Measurements from ENCODE around the gene TMEM80. TPM values are rescaled to one million over a fixed set of nuclear protein-coding genes. Genes with fewer than 3 reads are reported as not detected.

The TMEM80 gene
- total RNA-seq, 6 donors from 2014 or later, result 28.6 to 62.9 (median 36.1) TPM

- Histone ChIP-seq H3K27ac (no peak overlapping the region), H3K27me3 (no peaks in the 10 kb centered on the region), H3K36me3 (no peaks in the 10 kb centered on the region), H3K9me3 (no peaks in the 10 kb centered on the region), H3K4me1 (peaks cover 22 to 38% (median 28%) of the 10 kb centered on the region in 4 donors), H3K4me3 (no peak overlapping the region)
- DNase-seq (no peak), ATAC-seq (ENCODE audit: low FRiP score in 2 of 2) (no peak)
- 21 to 45% methylated on average over 1 of the region's 1 CpG for WGBS, 2 donors
- TF ChIP-seq CTCF (IDR thresholded peaks at IDR 0.05) (no peak), POLR2A (IDR thresholded peaks at IDR 0.05) (no peak), EP300 (IDR thresholded peaks at IDR 0.05) (no peak), POLR2AphosphoS5 (IDR thresholded peaks at IDR 0.05) (no peak)
These were observed 49.8 kb downstream of the TMEM80 start for GRCh38 chr11:745428-745827.

GRCh38 chr11:746289-747157, 50.9 kb downstream of the TMEM80 start:
- peak overlapping the region; percentile 93 to 97 (median 94) for H3K4me3 ChIP-seq
- H3K4me1 ChIP-seq, result peaks cover 22 to 43% (median 28%) of the 10 kb centered on the region in 4 donors

GRCh38 chr11:747158-748006, 51.8 kb downstream of the TMEM80 start, which contains the start of gene TALDO1:
Gene TALDO1 (plus strand): TSS chr11:747464. CDS start chr11:747482, 18 bp downstream.
- Histone ChIP-seq H3K27ac (peak within 1 kb of the TSS; percentile 89 to 96 (median 94)), H3K9me3 (no peaks in the 10 kb centered on the region), H3K27me3 (no peaks in the 10 kb centered on the region), H3K36me3 (peaks cover 0 to 5% (median 1%) of the 10 kb centered on the region in 4 donors), H3K4me1 (peaks cover 22 to 43% (median 28%) of the 10 kb centered on the region in 4 donors), H3K4me3 (peak within 1 kb of the TSS; percentile 93 to 97 (median 94))
- ATAC-seq (ENCODE audit: low FRiP score in 2 of 2) (peak; percentile 95 to 98), DNase-seq (peak; percentile 96 to 99)
- 0 to 3% methylated on average over 6 to 26 of the region's 112 CpGs for WGBS, 2 donors
- TF ChIP-seq CTCF (IDR thresholded peaks at IDR 0.05), result peak; percentile 26 to 66 (median 48)
- peak in 3 of 4 donors; percentile 55 to 90 (median 82) for TF ChIP-seq POLR2A (IDR thresholded peaks at IDR 0.05)
- TF ChIP-seq EP300 (IDR thresholded peaks at IDR 0.05), result no peak
- TF ChIP-seq POLR2AphosphoS5 (IDR thresholded peaks at IDR 0.05), result peak; percentile 53 to 83

More at GRCh38 chr11:746289-747157, 50.9 kb downstream of the TMEM80 start:
- TF ChIP-seq CTCF (IDR thresholded peaks at IDR 0.05) (no peak), EP300 (IDR thresholded peaks at IDR 0.05) (no peak), POLR2AphosphoS5 (IDR thresholded peaks at IDR 0.05) (no peak), POLR2A (IDR thresholded peaks at IDR 0.05) (no peak)
- Histone ChIP-seq H3K36me3 (no peaks in the 10 kb centered on the region), H3K27me3 (no peaks in the 10 kb centered on the region), H3K27ac (peak overlapping the region; percentile 89 to 96 (median 94)), H3K9me3 (no peaks in the 10 kb centered on the region)
- 31 to 64% methylated on average over 18 to 40 of the region's 46 CpGs for whole genome bisulfite sequencing, 2 donors
- ATAC-seq (ENCODE audit: low FRiP score in 2 of 2) (peak; percentile 40 to 42), DNase-seq (no peak)

GRCh38 chr11:748007-748359, 52.4 kb downstream of the TMEM80 start:
- WGBS, 2 donors, result 4 to 21% methylated on average over 8 to 17 of the region's 18 CpGs

More at GRCh38 chr11:748007-748359, 52.4 kb downstream of the TMEM80 start:
- Histone ChIP-seq H3K4me1 (peaks cover 22 to 43% (median 28%) of the 10 kb centered on the region in 4 donors), H3K27me3 (no peaks in the 10 kb centered on the region), H3K27ac (peak overlapping the region; percentile 89 to 96 (median 94)), H3K4me3 (peak overlapping the region; percentile 93 to 97 (median 94)), H3K9me3 (no peaks in the 10 kb centered on the region), H3K36me3 (peaks cover 0 to 11% (median 4%) of the 10 kb centered on the region in 4 donors)
- peak; percentile 28 to 42 for ATAC-seq (ENCODE audit: low FRiP score in 2 of 2)
- DNase-seq, result peak in 1 of 2 donors; percentile 83
- TF ChIP-seq CTCF (IDR thresholded peaks at IDR 0.05) (no peak), POLR2A (IDR thresholded peaks at IDR 0.05) (no peak), EP300 (IDR thresholded peaks at IDR 0.05) (no peak), POLR2AphosphoS5 (IDR thresholded peaks at IDR 0.05) (no peak)
